Stimulated activated CD8-positive, alpha-beta memory T cell treated with anti-CD3 and anti-CD28 coated beads, Interleukin-2, amount 100 ng/mL, for 1 hour (primary cell): ENCODE measurements around the gene CCL4.
A peak's percentile ranks its signal among the peaks of the same experiment; 100 is the strongest.
"Not testable (repeated sequence)": the region's sequence is repeated elsewhere in the genome, so short reads cannot be mapped to it uniquely, and the experiment has no call there.

Source experiments
- DNase-seq, 2 donors: peaks; one replicate each; pipeline ENCODE4 v3.0.0-alpha.2; 2020; ENCODE audit warnings: low read depth in 2 of 2

CCL4 gene

GRCh38 chr17:36103401-36103975, at the start of gene CCL4:
CCL4 (plus strand) TSS chr17:36103827; CDS start chr17:36103906, 79 bp downstream.
- peak; percentile 18 to 50 for DNase-seq

- no peak for DNase-seq
Measured at GRCh38 chr17:36055171-36055570, 48.5 kb upstream of the CCL4 start.

- no peak for DNase-seq
Measured at GRCh38 chr17:36055921-36056520, 47.6 kb upstream of the CCL4 start.

GRCh38 chr17:36057911-36058310, 45.7 kb upstream of the CCL4 start:
- no peak for DNase-seq

GRCh38 chr17:36059406-36059805, 44.2 kb upstream of the CCL4 start:
- no peak for DNase-seq

GRCh38 chr17:36060816-36061215, 42.8 kb upstream of the CCL4 start:
- DNase-seq: no peak

- DNase-seq: no peak
Measured at GRCh38 chr17:36063786-36064541, 39.7 kb upstream of the CCL4 start, which contains the start of gene CCL18. CCL18 (plus strand) TSS chr17:36064272; CDS start chr17:36064343, 71 bp downstream.

GRCh38 chr17:36066365-36066985, 37.2 kb upstream of the CCL4 start:
- no peak for DNase-seq

GRCh38 chr17:36068524-36068923, 35.1 kb upstream of the CCL4 start:
- DNase-seq: no peak

- no peak for DNase-seq
Measured at GRCh38 chr17:36069136-36069535, 34.5 kb upstream of the CCL4 start.

- no peak for DNase-seq
Measured at GRCh38 chr17:36070427-36070826, 33.2 kb upstream of the CCL4 start.

- DNase-seq: no peak
Measured at GRCh38 chr17:36071751-36072150, 31.9 kb upstream of the CCL4 start.

- peak; percentile 39 to 41 for DNase-seq
Measured at GRCh38 chr17:36072431-36073121, 31.1 kb upstream of the CCL4 start.

GRCh38 chr17:36074365-36074764, 29.3 kb upstream of the CCL4 start:
- DNase-seq: no peak

- DNase-seq: not testable (repeated sequence)
Measured at GRCh38 chr17:36081681-36082471, 21.8 kb upstream of the CCL4 start.

- DNase-seq: peak; percentile 38 to 58
Measured at GRCh38 chr17:36082482-36083120, 21.0 kb upstream of the CCL4 start.

GRCh38 chr17:36083691-36084090, 19.9 kb upstream of the CCL4 start:
- DNase-seq: not testable (repeated sequence)

- DNase-seq: no peak
Measured at GRCh38 chr17:36085765-36086164, 17.9 kb upstream of the CCL4 start.

- DNase-seq: no peak
Measured at GRCh38 chr17:36086791-36087190, 16.8 kb upstream of the CCL4 start.

GRCh38 chr17:36087471-36087870, 16.2 kb upstream of the CCL4 start:
- not testable (repeated sequence) for DNase-seq
